ENCODE measurements around the gene LAMP2.

LAMP2 gene

GRCh38 chrX:120401301-120401700, 67.8 kb downstream of the LAMP2 start:
- Histone ChIP-seq H3K9me2 (replicated peaks; ENCODE audit: insufficient read depth, low read length) (no peaks in the 10 kb centered on the region), H3K9ac (ENCODE audit: low read length) (no peak overlapping the region), H3K4me1 (ENCODE audit: low read length) (no peaks in the 10 kb centered on the region), H3K9me3 (replicated peaks; ENCODE audit: insufficient read depth, low read length) (no peaks in the 10 kb centered on the region), H3K36me3 (replicated peaks; ENCODE audit: insufficient read depth, low read length) (no peaks in the 10 kb centered on the region), H3K27ac (ENCODE audit: low read length) (no peak overlapping the region), H2AFZ (ENCODE audit: low read length) (no peak overlapping the region), H3K4me3 (ENCODE audit: low read length) (no peak overlapping the region), H3K79me2 (ENCODE audit: low read length) (no peaks in the 10 kb centered on the region), H3K4me2 (ENCODE audit: low read depth, low read length) (no peak overlapping the region), H3F3A (ENCODE audit: insufficient read depth, low read length) (no peaks in the 10 kb centered on the region), H4K20me1 (ENCODE audit: insufficient read depth, low read length) (no peaks in the 10 kb centered on the region), H3K27me3 (replicated peaks; ENCODE audit: insufficient read depth, low read length) (no peaks in the 10 kb centered on the region)
- no peak for TF ChIP-seq EZH2 (optimal IDR thresholded peaks at IDR 0.05; ENCODE audit: low read depth, low read length)
- TF ChIP-seq CTCF (IDR thresholded peaks at IDR 0.05; ENCODE audit: low read length), result no peak
- TF ChIP-seq EZH2phosphoT487 (IDR thresholded peaks at IDR 0.05; ENCODE audit: low read length), result no peak
- DNase-seq, result no peak

GRCh38 chrX:120380699-120381098, 88.4 kb downstream of the LAMP2 start:
- no peaks in the 10 kb centered on the region for H3K9me3 ChIP-seq (replicated peaks; ENCODE audit: insufficient read depth, low read length)
- no peak overlapping the region for H3K27ac ChIP-seq (ENCODE audit: low read length)
- H3K9ac ChIP-seq (ENCODE audit: low read length), result no peak overlapping the region
- H3K4me3 ChIP-seq (ENCODE audit: low read length), result no peak overlapping the region
- H3K27me3 ChIP-seq (replicated peaks; ENCODE audit: insufficient read depth, low read length), result no peaks in the 10 kb centered on the region
- H2AFZ ChIP-seq (ENCODE audit: low read length), result peak overlapping the region; percentile 36; the same call in 1 of the 2 replicates
- H3K4me1 ChIP-seq (ENCODE audit: low read length), result no peaks in the 10 kb centered on the region
- no peaks in the 10 kb centered on the region for H3F3A ChIP-seq (ENCODE audit: insufficient read depth, low read length)
- H3K79me2 ChIP-seq (ENCODE audit: low read length), result no peaks in the 10 kb centered on the region
- H4K20me1 ChIP-seq (ENCODE audit: insufficient read depth, low read length), result no peaks in the 10 kb centered on the region
- H3K36me3 ChIP-seq (replicated peaks; ENCODE audit: insufficient read depth, low read length), result no peaks in the 10 kb centered on the region
- H3K4me2 ChIP-seq (ENCODE audit: low read depth, low read length), result peak overlapping the region; percentile 6; the same call in 1 of the 2 replicates
- DNase-seq, result peak; percentile 62
- H3K9me2 ChIP-seq (replicated peaks; ENCODE audit: insufficient read depth, low read length), result no peaks in the 10 kb centered on the region
- TF ChIP-seq EZH2phosphoT487 (IDR thresholded peaks at IDR 0.05; ENCODE audit: low read length) (no peak), CTCF (IDR thresholded peaks at IDR 0.05; ENCODE audit: low read length) (peak; percentile 67), EZH2 (optimal IDR thresholded peaks at IDR 0.05; ENCODE audit: low read depth, low read length) (no peak)

GRCh38 chrX:120379937-120380681, 89.0 kb downstream of the LAMP2 start:
- Histone ChIP-seq H3K4me3 (ENCODE audit: low read length) (no peak overlapping the region), H3K27me3 (replicated peaks; ENCODE audit: insufficient read depth, low read length) (no peaks in the 10 kb centered on the region), H3K9ac (ENCODE audit: low read length) (no peak overlapping the region), H4K20me1 (ENCODE audit: insufficient read depth, low read length) (no peaks in the 10 kb centered on the region), H3K4me1 (ENCODE audit: low read length) (no peaks in the 10 kb centered on the region), H3K79me2 (ENCODE audit: low read length) (no peaks in the 10 kb centered on the region), H2AFZ (ENCODE audit: low read length) (0 out of 2 replicates have a peak overlapping the region, but pooled peaks have one; percentile 7), H3K9me3 (replicated peaks; ENCODE audit: insufficient read depth, low read length) (no peaks in the 10 kb centered on the region), H3K9me2 (replicated peaks; ENCODE audit: insufficient read depth, low read length) (no peaks in the 10 kb centered on the region), H3F3A (ENCODE audit: insufficient read depth, low read length) (no peaks in the 10 kb centered on the region), H3K4me2 (ENCODE audit: low read depth, low read length) (no peak overlapping the region), H3K36me3 (replicated peaks; ENCODE audit: insufficient read depth, low read length) (no peaks in the 10 kb centered on the region), H3K27ac (ENCODE audit: low read length) (no peak overlapping the region)
- TF ChIP-seq EZH2 (optimal IDR thresholded peaks at IDR 0.05; ENCODE audit: low read depth, low read length), result no peak
- no peak for TF ChIP-seq EZH2phosphoT487 (IDR thresholded peaks at IDR 0.05; ENCODE audit: low read length)
- TF ChIP-seq CTCF (IDR thresholded peaks at IDR 0.05; ENCODE audit: low read length), result no peak
- DNase-seq, result no peak

Data from MM.1S (cell line).